GM12865 (cell line): Measurements from ENCODE around the gene ADARB1.

Experiments
- DNase-seq: peaks from one replicate; pipeline ENCODE4 v3.0.0; 2010; ENCODE audit warnings: low read depth
- H3K4me3 ChIP-seq: 2 replicates; pipeline ENCODE4 v1.5.1; 2011; ENCODE audit warnings: mild to moderate bottlenecking, low read depth, low read length, control low read depth
- TF ChIP-seq, protein P1 (sequence below): IDR thresholded peaks from 2 replicates; pipeline ENCODE4 v1.5.1; 2011; ENCODE audit warnings: low read length, control low read depth, low read depth, inconsistent platforms; ENCODE audit not compliant: insufficient read depth; ENCODE audit errors: missing control alignments

Gene ADARB1

DNA sequence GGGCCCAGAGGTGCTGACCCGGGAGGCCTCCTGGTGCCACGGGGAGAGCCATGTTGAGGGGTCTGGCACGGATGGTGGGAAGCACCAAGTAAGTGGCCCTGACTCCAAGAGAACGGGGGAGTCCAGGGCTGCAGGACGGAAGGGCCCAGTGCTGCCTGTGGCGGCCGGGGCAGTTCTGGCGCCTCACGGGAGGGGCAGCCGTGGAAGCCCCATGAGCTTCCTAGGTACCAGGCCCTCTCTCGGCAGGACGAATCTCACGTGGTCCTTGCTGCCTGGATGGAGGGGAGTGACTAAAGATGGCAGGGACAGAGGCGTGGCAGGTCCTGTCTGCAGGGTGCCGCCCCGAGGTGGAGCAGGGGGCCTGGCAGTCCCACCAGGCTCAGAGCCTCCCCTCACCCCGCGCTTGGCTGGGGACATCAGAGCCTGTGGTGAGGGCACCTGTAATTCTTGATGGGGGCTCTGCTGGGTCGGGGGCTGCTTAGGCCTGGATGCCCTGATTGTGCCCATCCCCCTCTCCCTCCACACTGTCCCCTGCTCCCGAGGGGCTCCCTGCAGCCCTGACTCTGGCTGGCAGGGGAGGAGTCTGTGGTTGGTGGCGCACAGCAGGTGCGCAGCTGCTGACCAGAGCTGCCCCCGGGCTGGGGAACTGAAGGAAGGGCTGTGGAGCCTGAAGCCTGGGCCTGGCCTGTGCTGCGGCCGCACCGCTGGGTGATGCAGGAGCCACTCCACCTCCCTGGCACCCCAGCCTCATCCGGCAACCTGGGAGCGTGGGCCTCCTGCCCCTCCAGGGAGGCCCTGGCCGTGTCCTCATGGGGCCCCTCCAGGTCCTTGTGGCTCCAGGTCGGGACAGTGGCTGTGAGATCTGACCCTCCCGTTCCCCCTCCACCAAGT lies 181.9 kb downstream of the ADARB1 start:
- no peak for DNase-seq
- TF ChIP-seq, protein P1, sequence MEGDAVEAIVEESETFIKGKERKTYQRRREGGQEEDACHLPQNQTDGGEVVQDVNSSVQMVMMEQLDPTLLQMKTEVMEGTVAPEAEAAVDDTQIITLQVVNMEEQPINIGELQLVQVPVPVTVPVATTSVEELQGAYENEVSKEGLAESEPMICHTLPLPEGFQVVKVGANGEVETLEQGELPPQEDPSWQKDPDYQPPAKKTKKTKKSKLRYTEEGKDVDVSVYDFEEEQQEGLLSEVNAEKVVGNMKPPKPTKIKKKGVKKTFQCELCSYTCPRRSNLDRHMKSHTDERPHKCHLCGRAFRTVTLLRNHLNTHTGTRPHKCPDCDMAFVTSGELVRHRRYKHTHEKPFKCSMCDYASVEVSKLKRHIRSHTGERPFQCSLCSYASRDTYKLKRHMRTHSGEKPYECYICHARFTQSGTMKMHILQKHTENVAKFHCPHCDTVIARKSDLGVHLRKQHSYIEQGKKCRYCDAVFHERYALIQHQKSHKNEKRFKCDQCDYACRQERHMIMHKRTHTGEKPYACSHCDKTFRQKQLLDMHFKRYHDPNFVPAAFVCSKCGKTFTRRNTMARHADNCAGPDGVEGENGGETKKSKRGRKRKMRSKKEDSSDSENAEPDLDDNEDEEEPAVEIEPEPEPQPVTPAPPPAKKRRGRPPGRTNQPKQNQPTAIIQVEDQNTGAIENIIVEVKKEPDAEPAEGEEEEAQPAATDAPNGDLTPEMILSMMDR: no peak
- no peak overlapping the region for H3K4me3 ChIP-seq

GRCh38 chr21:45256912-45257672 lies 182.7 kb downstream of the ADARB1 start:
- DNase-seq: no peak
- TF ChIP-seq, protein P1: no peak
- no peak overlapping the region for H3K4me3 ChIP-seq

- DNase-seq: no peak
- TF ChIP-seq, protein P1: no peak
- no peak overlapping the region for H3K4me3 ChIP-seq
These were observed 183.4 kb downstream of the ADARB1 start for GRCh38 chr21:45257673-45258341.

DNA sequence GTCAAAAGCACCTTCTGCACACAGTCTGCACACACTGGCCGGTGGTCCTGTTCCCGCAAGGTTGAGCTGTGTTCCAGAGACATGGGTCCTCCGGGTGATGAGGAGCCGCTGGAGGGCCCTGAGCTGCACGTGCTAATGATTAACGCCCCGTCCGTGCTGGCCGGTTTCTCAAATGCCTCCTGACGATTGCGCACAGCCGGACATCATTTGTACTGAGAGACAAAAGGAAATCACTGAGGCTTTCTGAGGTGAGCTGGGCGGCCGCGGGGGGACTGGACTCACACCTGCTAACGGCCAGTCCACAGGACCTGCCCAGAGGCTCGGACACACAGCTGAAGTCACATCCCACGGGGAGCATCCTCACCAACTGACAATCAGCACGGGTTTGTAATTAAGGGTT lies 184.1 kb downstream of the ADARB1 start:
- no peak for DNase-seq

DNA sequence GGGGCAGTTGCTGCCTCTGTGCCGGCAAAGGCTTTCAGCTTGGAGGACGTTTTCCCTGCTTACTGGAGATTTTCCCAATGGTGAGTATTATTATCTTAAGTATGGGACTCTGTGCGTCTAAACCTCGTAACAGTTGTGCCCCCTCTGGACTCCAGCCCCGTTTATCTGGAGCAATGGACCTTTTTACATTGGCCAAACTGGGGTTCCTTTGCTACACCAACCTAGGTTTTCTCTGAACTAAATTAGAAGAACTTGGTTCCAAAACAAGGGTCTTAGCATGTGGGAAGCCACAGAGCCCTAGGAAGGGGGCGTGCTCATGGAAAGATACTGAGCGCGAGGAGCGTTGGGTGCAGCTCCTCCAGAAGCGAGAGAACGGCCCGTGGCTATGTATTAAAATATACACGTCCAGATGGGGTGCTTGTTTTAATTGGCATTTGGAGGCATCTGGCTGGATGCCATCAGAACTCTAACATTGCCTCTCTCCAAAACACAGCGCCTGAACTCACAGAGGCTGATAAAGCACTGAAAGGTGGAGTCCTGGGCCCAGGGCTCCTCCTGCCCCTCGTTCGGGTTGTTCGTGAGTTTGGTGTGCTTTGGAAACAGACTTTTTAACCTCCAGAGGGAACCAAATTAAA lies 184.9 kb downstream of the ADARB1 start:
- no peak for DNase-seq

More for the DNA sequence above, 184.1 kb downstream of the ADARB1 start:
- TF ChIP-seq, protein P1: no peak
- H3K4me3 ChIP-seq: no peak overlapping the region

GRCh38 chr21:45260191-45260825 lies 185.9 kb downstream of the ADARB1 start:
- H3K4me3 ChIP-seq: no peak overlapping the region
- TF ChIP-seq, protein P1: no peak
- DNase-seq: no peak

More for the DNA sequence above, 184.9 kb downstream of the ADARB1 start:
- H3K4me3 ChIP-seq: no peak overlapping the region
- TF ChIP-seq, protein P1: no peak
